ENCODE data around the gene ZNF652. TPM values are rescaled to one million over a fixed set of nuclear protein-coding genes. Genes with fewer than 3 reads are reported as not detected.
"Not testable (repeated sequence)": the region's sequence is repeated elsewhere in the genome, so short reads cannot be mapped to it uniquely, and the experiment has no call there.

Gene ZNF652
- total RNA-seq, 4 donors from 2014 or later, result 36.5 to 56.1 (median 42.5) TPM

- Histone ChIP-seq H3K27me3 (no peaks in the 10 kb centered on the region), H3K4me1 (no peaks in the 10 kb centered on the region), H3K4me3 (no peak overlapping the region), H3K36me3 (no peaks in the 10 kb centered on the region), H3K9me3 (no peaks in the 10 kb centered on the region), H3K27ac (no peak overlapping the region)
- no peak for DNase-seq
- TF ChIP-seq CTCF (IDR thresholded peaks at IDR 0.05), result no peak
- TF ChIP-seq POLR2A (IDR thresholded peaks at IDR 0.05), result no peak
These were observed 94.1 kb downstream of the ZNF652 start for GRCh38 chr17:49267912-49268311.

GRCh38 chr17:49266233-49266632 lies 95.8 kb downstream of the ZNF652 start:
- H3K27me3 ChIP-seq, result no peaks in the 10 kb centered on the region
- H3K27ac ChIP-seq, result no peak overlapping the region
- DNase-seq, result no peak
- TF ChIP-seq POLR2A (IDR thresholded peaks at IDR 0.05) (no peak), CTCF (IDR thresholded peaks at IDR 0.05) (no peak)
- H3K36me3 ChIP-seq, result no peaks in the 10 kb centered on the region
- H3K4me3 ChIP-seq, result no peak overlapping the region
- H3K9me3 ChIP-seq, result no peaks in the 10 kb centered on the region
- H3K4me1 ChIP-seq, result no peaks in the 10 kb centered on the region

- H3K36me3 ChIP-seq, H3K4me1 ChIP-seq, H3K27ac ChIP-seq, H3K27me3 ChIP-seq, H3K9me3 ChIP-seq, DNase-seq, H3K4me3 ChIP-seq: not testable (repeated sequence)
These were observed 100.5 kb downstream of the ZNF652 start for GRCh38 chr17:49261540-49261939.

GRCh38 chr17:49260817-49261291 lies 101.2 kb downstream of the ZNF652 start:
- no peak for TF ChIP-seq POLR2A (IDR thresholded peaks at IDR 0.05)
- H3K27me3 ChIP-seq, result no peaks in the 10 kb centered on the region
- H3K9me3 ChIP-seq, result no peaks in the 10 kb centered on the region
- H3K4me1 ChIP-seq, result peaks cover 0 to 7% (median 3%) of the 10 kb centered on the region in 4 donors
- no peak for DNase-seq
- H3K27ac ChIP-seq, result peak overlapping the region; percentile 38 to 67 (median 52)
- no peaks in the 10 kb centered on the region for H3K36me3 ChIP-seq
- H3K4me3 ChIP-seq, result peak overlapping the region; percentile 45 to 76 (median 56)

GRCh38 chr17:49260011-49260816 lies 101.8 kb downstream of the ZNF652 start:
- peak overlapping the region; percentile 38 to 67 (median 52) for H3K27ac ChIP-seq
- no peaks in the 10 kb centered on the region for H3K9me3 ChIP-seq
- peak overlapping the region; percentile 45 to 76 (median 56) for H3K4me3 ChIP-seq
- no peak for TF ChIP-seq CTCF (IDR thresholded peaks at IDR 0.05)
- TF ChIP-seq POLR2A (IDR thresholded peaks at IDR 0.05), result no peak
- H3K27me3 ChIP-seq, result no peaks in the 10 kb centered on the region
- no peaks in the 10 kb centered on the region for H3K36me3 ChIP-seq
- peaks cover 0 to 7% (median 3%) of the 10 kb centered on the region in 4 donors for H3K4me1 ChIP-seq
- DNase-seq, result peak; percentile 42 to 73 (median 68)

- DNase-seq, result no peak
- Histone ChIP-seq H3K36me3 (no peaks in the 10 kb centered on the region), H3K27me3 (no peaks in the 10 kb centered on the region), H3K9me3 (no peaks in the 10 kb centered on the region), H3K4me3 (peak overlapping the region; percentile 45 to 76 (median 56)), H3K4me1 (peaks cover 0 to 7% (median 3%) of the 10 kb centered on the region in 4 donors), H3K27ac (peak overlapping the region in 2 of 4 donors; percentile 43 to 67)
- TF ChIP-seq CTCF (IDR thresholded peaks at IDR 0.05) (no peak), POLR2A (IDR thresholded peaks at IDR 0.05) (no peak)
These were observed 102.4 kb downstream of the ZNF652 start for GRCh38 chr17:49259663-49260010.

All from Peyer's patch (tissue), 4 donors.